GM18873 (cell line): ENCODE results near the gene KSR1.

ENCODE experiments used
- ATAC-seq: cut with Tn5 transposase; IDR thresholded peaks from one replicate; pipeline ENCODE4 v1.9.1; 2021; ENCODE audit warnings: mild to moderate bottlenecking, moderate library complexity, moderate number of reproducible peaks; ENCODE audit not compliant: unreplicated experiment, low FRiP score

The KSR1 gene

GRCh38 chr17:27579304-27579703 lies 123.1 kb downstream of the KSR1 start:
- ATAC-seq = no peak

- no peak for ATAC-seq
Measured at GRCh38 chr17:27579897-27580321, 123.7 kb downstream of the KSR1 start.

- ATAC-seq = no peak
Measured at GRCh38 chr17:27581016-27581415, 124.8 kb downstream of the KSR1 start.

GRCh38 chr17:27582696-27583095 lies 126.4 kb downstream of the KSR1 start:
- no peak for ATAC-seq

DNA sequence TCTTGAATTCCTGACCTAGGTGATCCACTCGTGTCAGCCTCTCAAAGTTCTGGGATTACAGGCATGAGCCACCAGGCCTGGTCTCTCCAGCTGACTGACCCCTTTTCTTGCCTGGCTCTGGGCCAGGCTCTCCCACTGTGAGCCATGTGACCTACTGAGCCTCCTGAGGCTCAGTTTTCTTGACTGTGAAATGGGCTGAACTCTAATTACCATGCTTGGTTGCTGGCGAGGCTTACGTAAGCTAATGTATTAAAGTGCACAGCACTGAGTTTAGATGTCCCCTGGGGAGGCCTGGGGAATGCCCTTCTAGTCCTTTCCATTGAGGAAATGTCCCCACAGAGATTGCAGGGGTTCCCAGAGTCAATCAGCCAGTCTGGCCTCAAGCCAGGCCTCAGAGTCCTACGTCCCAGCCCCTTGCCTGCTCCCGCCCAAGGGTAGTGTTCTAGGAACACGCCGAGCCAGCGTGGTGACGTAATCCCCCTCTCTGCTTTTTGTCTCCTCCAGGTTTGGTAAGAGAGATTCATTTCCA lies 129.0 kb downstream of the KSR1 start:
- ATAC-seq = no peak

DNA sequence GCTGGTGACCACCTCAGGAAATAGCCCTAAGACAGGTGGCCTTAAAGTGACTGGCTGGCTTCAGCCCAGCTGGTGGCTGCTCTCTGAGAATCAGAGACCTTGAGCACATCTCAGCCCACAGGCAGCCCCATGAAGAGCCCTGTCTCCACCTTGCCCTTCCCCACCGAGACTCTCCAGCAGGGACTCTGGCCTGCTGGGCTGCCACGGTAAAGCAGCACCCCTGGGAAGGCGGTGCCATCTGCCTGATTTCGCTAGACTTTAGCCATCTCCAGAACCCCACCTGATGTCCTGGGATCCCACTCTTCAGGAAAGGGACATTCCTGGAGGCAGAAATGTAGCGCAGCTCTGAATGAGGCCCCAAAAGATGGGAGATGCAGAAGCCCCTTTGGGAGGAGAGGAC lies 129.5 kb downstream of the KSR1 start:
- ATAC-seq = no peak

- no peak for ATAC-seq
Measured at GRCh38 chr17:27586203-27586721, 130.0 kb downstream of the KSR1 start.

DNA sequence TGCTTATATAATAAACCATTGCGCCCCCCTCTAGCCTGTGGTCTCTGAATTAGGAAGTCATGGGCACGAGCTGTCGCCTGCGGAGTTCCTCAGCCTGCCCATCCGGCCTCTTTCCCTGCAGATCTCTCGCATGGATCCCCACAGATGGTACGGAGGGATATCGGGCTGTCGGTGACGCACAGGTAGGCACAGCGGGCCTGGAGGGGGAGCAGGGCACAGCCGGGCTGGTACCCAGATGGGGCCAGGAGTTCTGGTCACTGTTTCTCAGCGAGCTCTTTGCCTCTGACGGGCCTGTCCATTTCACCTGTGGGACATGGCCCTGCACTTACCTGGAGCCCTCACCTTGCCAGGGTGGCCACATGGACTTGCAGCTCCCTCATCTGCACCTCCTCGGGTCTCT lies 132.1 kb downstream of the KSR1 start:
- ATAC-seq = no peak

- no peak for ATAC-seq
Measured at GRCh38 chr17:27590864-27591263, 134.6 kb downstream of the KSR1 start.

- no peak for ATAC-seq
Measured at GRCh38 chr17:27591986-27592385, 135.7 kb downstream of the KSR1 start.

DNA sequence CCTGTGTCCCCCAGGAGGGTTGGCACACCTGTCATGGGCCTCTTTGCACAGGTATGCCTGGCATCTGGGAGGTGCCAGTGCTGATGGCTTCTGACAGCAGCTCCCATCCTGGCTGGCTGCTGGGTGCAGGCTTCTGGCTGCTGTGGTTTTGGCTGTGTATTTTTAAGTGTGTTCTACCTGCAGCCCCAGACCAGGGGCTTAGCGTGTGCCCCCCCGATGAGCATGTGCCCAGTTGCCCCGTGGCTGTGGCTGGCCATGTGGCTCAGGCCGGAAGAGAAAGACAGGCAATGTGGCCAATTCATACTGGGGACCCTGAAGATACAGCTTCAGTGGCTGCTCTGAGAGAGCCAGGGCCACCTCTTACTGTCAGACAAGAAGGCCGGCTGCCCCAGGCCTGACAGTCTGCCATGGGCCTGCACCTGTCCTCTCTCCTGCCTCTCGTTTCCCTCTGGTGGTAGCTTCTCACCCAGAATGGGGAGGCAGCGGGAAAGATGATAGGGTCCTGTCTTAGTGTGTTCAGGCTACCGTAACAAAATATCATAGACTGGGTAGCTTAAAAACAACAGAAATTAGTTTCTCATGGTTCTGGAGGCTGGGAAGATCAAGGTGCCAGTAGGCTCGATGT lies 137.1 kb downstream of the KSR1 start:
- no peak for ATAC-seq

- no peak for ATAC-seq
Measured at GRCh38 chr17:27593857-27594255, 137.6 kb downstream of the KSR1 start.

- no peak for ATAC-seq
Measured at GRCh38 chr17:27595208-27595607, 139.0 kb downstream of the KSR1 start.

DNA sequence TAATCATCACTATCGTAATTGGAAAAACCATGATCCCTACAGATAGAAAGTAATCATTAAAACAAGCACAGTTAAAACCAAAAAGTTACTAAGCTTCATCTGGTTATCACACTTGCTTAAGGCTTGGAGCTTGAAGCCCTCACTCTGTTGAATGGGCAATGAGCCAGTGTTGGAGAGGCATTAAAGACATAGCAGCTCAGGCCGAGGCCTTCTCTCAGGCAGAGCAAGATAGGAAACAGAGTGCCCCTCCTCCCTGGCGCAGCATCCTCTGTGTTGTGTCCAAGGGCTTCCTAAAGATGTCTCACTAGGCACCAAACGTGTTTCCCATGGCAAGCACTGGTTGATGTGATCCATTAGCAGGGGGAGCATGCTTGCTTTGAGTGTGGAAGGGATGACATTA lies 139.8 kb downstream of the KSR1 start:
- no peak for ATAC-seq

GRCh38 chr17:27596566-27597187 lies 140.4 kb downstream of the KSR1 start:
- no peak for ATAC-seq

DNA sequence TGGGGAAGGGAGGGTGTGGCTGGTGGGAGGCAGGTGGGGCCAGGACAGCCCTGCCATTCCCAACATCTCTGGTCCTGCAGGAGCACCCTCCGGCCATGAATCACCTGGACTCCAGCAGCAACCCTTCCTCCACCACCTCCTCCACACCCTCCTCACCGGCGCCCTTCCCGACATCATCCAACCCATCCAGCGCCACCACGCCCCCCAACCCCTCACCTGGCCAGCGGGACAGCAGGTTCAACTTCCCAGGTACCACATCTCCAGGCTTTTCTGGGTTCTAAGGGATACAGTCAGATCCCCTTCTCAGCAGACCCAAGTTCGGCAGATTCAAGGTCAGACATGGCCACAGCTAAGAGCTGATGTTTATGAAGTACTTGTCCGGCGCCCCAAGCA lies 140.9 kb downstream of the KSR1 start:
- ATAC-seq = no peak

DNA sequence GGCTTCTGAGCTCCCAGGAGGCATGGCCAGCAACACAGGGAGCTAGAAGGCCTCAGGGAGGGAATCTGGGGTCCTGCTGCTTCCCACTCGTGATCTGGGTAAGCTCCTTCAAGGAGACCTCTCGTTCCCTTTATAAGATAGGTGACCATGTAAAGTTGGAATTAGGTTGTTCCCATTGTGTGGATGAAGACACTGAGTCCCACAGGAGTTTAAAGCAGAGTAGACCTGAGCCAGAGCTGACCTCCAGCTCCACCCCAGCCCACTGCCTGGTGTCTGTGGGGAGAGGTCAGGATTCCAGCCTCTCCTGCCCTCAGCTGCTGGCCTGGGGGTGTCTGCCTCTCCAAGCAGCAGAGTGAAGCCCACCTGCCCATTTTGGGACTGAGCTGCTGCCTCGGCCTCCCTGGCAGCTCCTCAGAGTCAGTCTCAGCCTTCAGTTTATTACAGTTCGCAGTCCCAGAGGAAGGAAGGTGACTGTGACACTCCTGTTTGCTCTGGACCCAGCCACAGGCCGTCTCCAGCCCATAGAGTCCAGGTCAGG lies 141.6 kb downstream of the KSR1 start:
- no peak for ATAC-seq

DNA sequence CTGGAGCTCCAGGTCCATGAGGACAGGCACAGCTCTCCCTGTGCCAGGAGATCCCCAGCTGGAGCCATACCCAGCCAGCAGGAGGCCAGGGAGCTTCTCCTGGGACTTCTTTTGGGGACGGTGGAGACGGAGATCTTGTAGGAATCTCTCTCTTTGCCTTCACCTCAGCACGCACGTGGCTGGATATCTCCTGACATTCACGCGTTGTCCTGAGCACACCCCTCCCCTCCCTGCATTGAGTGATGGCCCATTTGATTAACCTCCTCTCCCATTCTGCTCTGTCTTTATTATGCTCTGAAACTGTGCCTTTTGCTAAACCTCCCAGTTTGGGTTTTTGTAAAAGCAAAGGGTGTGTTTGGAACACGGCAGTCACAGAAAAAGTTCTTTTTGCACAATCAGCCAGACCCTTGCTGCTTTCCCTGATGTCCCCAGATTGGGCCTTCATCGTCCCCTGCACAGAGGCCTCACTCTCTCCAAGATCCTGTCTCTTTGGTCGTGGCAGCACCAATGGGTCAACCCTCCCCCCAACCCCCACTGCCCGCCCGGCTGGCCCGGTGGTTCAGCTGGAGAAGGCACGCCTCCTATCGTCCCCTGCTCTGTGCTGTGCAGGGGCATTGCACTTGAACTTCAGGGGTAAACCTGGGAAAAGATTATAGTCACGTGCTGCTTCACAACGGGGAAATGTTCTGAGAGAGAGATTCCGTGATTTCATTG lies 142.2 kb downstream of the KSR1 start:
- ATAC-seq = no peak

DNA sequence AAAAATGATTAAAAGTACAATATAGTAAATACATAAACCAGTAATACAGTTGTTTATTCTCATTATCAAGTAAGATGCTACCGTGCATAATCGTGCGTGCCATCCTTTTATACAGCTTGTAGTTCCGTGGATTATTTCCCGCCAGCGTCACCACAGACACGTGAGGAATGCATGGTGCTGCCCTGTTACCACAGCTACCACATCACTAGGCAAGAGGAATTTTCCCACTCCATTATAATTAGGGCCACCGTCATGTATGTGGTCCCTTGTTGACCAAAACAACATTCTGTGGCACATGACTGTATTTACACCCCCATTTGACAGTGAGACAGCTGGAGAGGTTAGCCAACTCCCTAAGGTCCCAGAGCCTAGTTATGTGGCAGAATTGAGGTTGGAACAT lies 144.2 kb downstream of the KSR1 start:
- ATAC-seq = no peak

- no peak for ATAC-seq
Measured at GRCh38 chr17:27601069-27601974, 145.1 kb downstream of the KSR1 start.
